Pancreas (tissue), 10 donors: ENCODE results near the gene HS6ST2. TPM values are rescaled to one million over a fixed set of nuclear protein-coding genes. Genes with fewer than 3 reads are reported as not detected.
A peak's percentile ranks its signal among the peaks of the same experiment; 100 is the strongest.

ENCODE experiments used
- ATAC-seq, 4 donors: fragments of 200-7000 bp; cut with Tn5 transposase; one replicate each; pipeline versions ENCODE4 v1.8.0 to v1.9.1; 2020; ENCODE audit warnings: mild to moderate bottlenecking in 4 of 4, moderate library complexity in 4 of 4
- DNase-seq, 6 donors: peaks; one replicate each; pipeline ENCODE4 v3.0.0-alpha.2; 2020
- FAIRE-seq: peaks from 2 replicates; lab custom pipeline; 2012; peaks lifted over from hg19 to GRCh38; lab: Jason Lieb, UNC
- H3K27ac ChIP-seq, 4 donors: fragments of 200-600 bp; sonication (generic); 1 replicate in 3 of 4; 2 replicates in 1 of 4; pipeline versions ENCODE4 v1.5.0 to v1.8.0; 2020
- H3K27me3 ChIP-seq, 4 donors: fragments of 200-600 bp; one replicate each; pipeline ENCODE4 v1.8.0; 2021
- H3K36me3 ChIP-seq, 3 donors: fragments of 200-600 bp; sonication (generic) in 1 of 3; one replicate each; pipeline versions ENCODE4 v1.5.0 to v1.8.0; 2020 to 2021
- H3K4me1 ChIP-seq, 3 donors: fragments of 200-600 bp; one replicate each; pipeline ENCODE4 v1.8.0; 2021
- H3K4me3 ChIP-seq, 4 donors: fragments of 200-600 bp; sonication (generic) in 2 of 4; one replicate each; pipeline versions ENCODE4 v1.5.0 to v1.8.0; 2020 to 2021
- H3K9me3 ChIP-seq, 4 donors: fragments of 200-600 bp; one replicate each; pipeline ENCODE4 v1.8.0; 2021
- CTCF ChIP-seq, 4 donors: fragments of 200-600 bp; sonication (generic) in 3 of 4; IDR thresholded peaks; one replicate each; pipeline versions ENCODE4 v1.5.0 to v1.8.0; 2021; ENCODE audit warnings: antibody characterized with exemption in 4 of 4
- WGBS, 2 donors: extraction: QIAGEN DNeasy Blood & Tissue Kit; methylation state at CpG; one replicate each; pipeline ENCODE4 v1.1.7; 2013; 5-methylcytosine and 5-hydroxymethylcytosine counted together
- intact Hi-C, 3 donors: fragments of 100-400 bp; cut with DNase I; formaldehyde crosslinking; loops; one replicate each; pipeline versions ENCODE4 v1.11.1 to v1.14.2; 2022
- polyA plus RNA-seq, 2 donors: library from polyadenylated mRNA; stranded (reverse); fragments of 200-250 nt; gene quantifications; one replicate each; pipeline ENCODE4 v1.2.3, GENCODE V29; 2013
- total RNA-seq, 6 donors: library from RNA; stranded (reverse); fragmentation: NEBNext Ultra II Directional in 4 of 6; extraction: Animal tissue kit (Norgen Biotek cat#: 25700) in 4 of 6; gene quantifications; one replicate each; pipeline versions ENCODE4 v1.2.1 to v1.2.4, GENCODE V29; 2021 to 2023
- donor health status: healthy with polysubstance abuse.
- donor health status: DM: no; HTN: no; CAD: no; lungs with moderate emphysema.
- donor health status: DM: no; HTN: no; CAD: no.
- donor health status: control.
- donor health status: control.
- donor health status: Bipolar disorder and iron deficiency.
- donor health status: DM: yes; HTN: yes; CAD: no.
- donor health status: DM: no; HTN: no; CAD: no.
- donor health status: DM: no; HTN: no; CAD: no.
- donor health status: DM: yes; HTN: yes; CAD: no.

HS6ST2 gene
- total and polyA plus RNA-seq, 8 donors: 0.72 to 5.9 (median 3.4) TPM

GRCh38 chrX:132860200-132860599 lies 98.2 kb downstream of the HS6ST2 start:
- DNase-seq: no peak
- TF ChIP-seq CTCF (IDR thresholded peaks at IDR 0.05): no peak
- no peak overlapping the region for H3K4me3 ChIP-seq
- no peak for ATAC-seq
- H3K4me1 ChIP-seq: no peaks in the 10 kb centered on the region
- no peaks in the 10 kb centered on the region for H3K9me3 ChIP-seq
- FAIRE-seq: no peak
- no peak overlapping the region for H3K27ac ChIP-seq
- peaks cover 0 to 12% (median 0%) of the 10 kb centered on the region in 4 donors for H3K27me3 ChIP-seq
- intact Hi-C loops: no loop called here
- no peaks in the 10 kb centered on the region for H3K36me3 ChIP-seq

GRCh38 chrX:132858018-132858417 lies 100.4 kb downstream of the HS6ST2 start:
- Histone ChIP-seq H3K4me3 (no peak overlapping the region), H3K27ac (no peak overlapping the region), H3K9me3 (no peaks in the 10 kb centered on the region), H3K27me3 (peaks cover 0 to 12% (median 0%) of the 10 kb centered on the region in 4 donors), H3K4me1 (no peaks in the 10 kb centered on the region), H3K36me3 (no peaks in the 10 kb centered on the region)
- no peak for TF ChIP-seq CTCF (IDR thresholded peaks at IDR 0.05)
- ATAC-seq: no peak
- no peak for FAIRE-seq
- no peak for DNase-seq
- intact Hi-C loops: no loop called here

- H3K27me3 ChIP-seq: peaks cover 0 to 19% (median 0%) of the 10 kb centered on the region in 4 donors
- H3K36me3 ChIP-seq: no peaks in the 10 kb centered on the region
- no peak for TF ChIP-seq CTCF (IDR thresholded peaks at IDR 0.05)
- intact Hi-C loops: no loop called here
- 48 to 74% methylated on average over 6 of the region's 6 CpGs for WGBS, 2 donors
- H3K4me3 ChIP-seq: no peak overlapping the region
- H3K9me3 ChIP-seq: no peaks in the 10 kb centered on the region
- DNase-seq (no peak), FAIRE-seq (peak; percentile 91), ATAC-seq (peak in 1 of 4 donors; percentile 51)
- H3K4me1 ChIP-seq: no peaks in the 10 kb centered on the region
- no peak overlapping the region for H3K27ac ChIP-seq
These were observed 102.6 kb downstream of the HS6ST2 start for GRCh38 chrX:132855780-132856341.

GRCh38 chrX:132853040-132853439 lies 105.4 kb downstream of the HS6ST2 start:
- no peak for TF ChIP-seq CTCF (IDR thresholded peaks at IDR 0.05)
- Histone ChIP-seq H3K4me3 (no peak overlapping the region), H3K27me3 (peaks cover 0 to 19% (median 0%) of the 10 kb centered on the region in 4 donors), H3K4me1 (no peaks in the 10 kb centered on the region), H3K36me3 (no peaks in the 10 kb centered on the region), H3K27ac (no peak overlapping the region), H3K9me3 (no peaks in the 10 kb centered on the region)
- no peak for FAIRE-seq
- no peak for DNase-seq
- intact Hi-C loops: no loop called here
- WGBS, 2 donors: 81 to 90% methylated on average over 3 of the region's 3 CpGs
- ATAC-seq: no peak

GRCh38 chrX:132848296-132848970 lies 110.0 kb downstream of the HS6ST2 start:
- WGBS, 2 donors: 52 to 66% methylated on average over 6 of the region's 6 CpGs
- TF ChIP-seq CTCF (IDR thresholded peaks at IDR 0.05): no peak
- no peaks in the 10 kb centered on the region for H3K4me1 ChIP-seq
- H3K9me3 ChIP-seq: no peaks in the 10 kb centered on the region
- ATAC-seq (no peak), DNase-seq (no peak), FAIRE-seq (no peak)
- no peak overlapping the region for H3K27ac ChIP-seq
- H3K4me3 ChIP-seq: no peak overlapping the region
- intact Hi-C loops: no loop called here
- peaks cover 0 to 7% (median 0%) of the 10 kb centered on the region in 4 donors for H3K27me3 ChIP-seq
- H3K36me3 ChIP-seq: no peaks in the 10 kb centered on the region
